Dedifferentiated amniotic fluid mesenchymal stem cell (primary cell): ENCODE results near the gene DIP2C.
A peak's percentile ranks its signal among the peaks of the same experiment; 100 is the strongest.

Experiments
- DNase-seq: peaks from one replicate; pipeline ENCODE4 v3.0.0-alpha.2; 2016; ENCODE audit errors: extremely low spot score

DIP2C gene

DNA sequence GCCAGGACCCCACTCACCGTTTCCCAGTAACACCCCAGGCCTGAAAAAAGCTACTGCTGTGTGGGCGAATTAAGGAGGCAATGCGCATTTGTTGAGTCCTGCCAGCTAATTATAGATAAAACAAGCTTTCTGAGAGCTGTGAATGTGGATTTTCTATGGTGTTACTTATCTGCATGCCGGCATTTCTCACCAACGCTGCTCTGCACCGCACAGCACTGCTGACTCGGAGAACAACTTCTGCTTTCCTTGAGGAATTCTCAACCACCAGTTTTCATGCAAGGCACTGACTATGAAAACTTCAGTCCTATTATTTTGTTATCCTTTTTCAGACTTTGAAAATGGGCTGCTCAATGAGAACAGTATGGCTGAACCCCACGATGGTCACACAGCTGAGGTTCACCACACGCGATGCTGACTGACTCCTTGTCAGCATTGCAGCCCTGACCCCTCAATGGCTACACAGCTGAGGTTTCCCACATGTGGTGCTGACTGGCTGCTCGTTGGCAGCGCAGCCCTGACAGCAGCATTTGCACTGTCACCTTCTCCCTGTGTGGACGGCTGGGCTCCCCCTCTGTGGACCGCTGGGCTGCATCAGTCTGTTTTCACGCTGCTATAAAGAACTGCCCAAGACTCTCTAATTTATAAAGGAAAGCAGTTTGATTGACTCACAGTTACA is 190.6 kb downstream of the DIP2C start:
- DNase-seq = no peak

DNA sequence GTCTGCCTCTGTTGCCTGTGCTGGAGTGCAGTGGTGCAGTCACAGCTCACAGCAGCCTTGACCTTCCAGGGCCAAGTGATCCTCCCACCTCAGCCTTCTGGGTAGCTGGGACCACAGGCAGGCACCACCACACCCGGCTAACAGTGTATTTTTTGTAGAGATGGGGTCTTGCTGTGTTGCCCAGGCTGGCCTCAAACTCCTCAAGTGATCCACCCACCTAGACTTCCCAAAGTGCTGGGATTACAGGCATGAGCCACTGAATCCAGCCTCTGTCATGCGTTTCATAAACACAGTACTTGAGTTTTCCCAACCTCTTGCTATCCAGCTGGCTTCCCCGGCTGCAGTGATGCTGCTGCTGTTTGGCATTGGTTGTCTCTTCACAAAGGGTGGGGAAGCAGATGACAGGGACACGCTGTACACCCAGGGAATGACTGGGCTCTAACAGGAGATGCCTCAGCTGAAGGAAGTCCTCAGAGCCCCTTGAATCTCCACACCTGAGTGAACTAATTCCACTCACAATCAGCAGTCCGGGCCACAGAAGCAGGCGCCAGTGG is 191.5 kb downstream of the DIP2C start:
- no peak for DNase-seq

DNA sequence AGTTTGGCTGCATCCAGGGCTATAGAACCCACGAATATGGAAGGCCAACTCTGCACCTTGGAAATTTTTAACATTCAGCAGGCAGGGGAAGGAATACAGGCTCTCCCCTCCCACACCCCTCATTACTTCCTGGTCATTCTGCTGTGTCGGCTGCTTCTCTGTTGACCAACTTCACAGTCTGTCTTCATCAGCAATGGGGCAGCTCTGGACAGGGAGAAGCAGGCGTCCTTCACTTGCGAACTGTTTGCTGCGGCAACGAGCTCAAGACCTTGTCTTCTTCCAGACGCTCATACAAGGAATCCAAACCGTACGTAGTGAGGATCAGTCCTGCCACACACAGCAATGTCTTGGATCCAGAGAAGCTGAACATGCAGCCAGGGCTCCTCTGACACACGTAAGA is 192.2 kb downstream of the DIP2C start:
- DNase-seq = no peak

DNA sequence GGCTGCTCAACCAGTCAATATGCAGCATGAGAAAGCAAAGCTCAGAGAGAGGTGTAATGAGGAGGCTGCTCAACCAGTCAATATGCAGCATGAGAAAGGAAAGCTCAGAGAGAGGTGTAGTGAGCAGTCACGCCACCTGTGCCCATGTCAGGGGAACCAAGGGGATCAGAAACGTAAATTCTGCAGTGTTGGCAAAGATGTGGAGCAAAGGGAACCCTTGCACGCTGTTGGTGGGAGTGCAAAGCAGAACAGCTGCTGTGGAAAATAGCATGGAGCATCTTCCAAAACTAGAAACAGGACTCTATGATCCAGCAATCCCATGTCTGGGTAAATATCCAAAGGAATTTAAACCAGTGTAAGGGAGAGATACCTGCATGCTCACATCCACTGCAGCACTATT is 194.9 kb downstream of the DIP2C start:
- no peak for DNase-seq

DNA sequence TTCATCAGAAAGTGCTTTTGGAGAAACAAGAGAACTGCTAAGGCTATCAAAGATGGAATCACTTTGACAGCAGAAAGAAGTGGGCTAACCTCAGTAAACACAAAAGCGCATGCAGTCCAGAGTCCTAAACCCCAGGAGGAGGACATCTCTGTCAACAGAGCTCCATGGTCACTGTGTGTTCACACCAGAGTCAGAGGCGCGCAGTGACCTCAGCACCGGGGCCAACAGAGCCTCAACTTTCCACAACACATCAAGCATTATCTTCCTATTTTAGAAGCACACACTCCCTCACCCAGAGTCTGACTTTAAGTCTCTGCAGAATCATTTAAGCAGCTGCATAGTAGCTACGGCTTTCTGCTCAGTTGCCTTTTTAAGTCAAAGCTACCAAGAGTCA is 195.3 kb downstream of the DIP2C start:
- DNase-seq = no peak

DNA sequence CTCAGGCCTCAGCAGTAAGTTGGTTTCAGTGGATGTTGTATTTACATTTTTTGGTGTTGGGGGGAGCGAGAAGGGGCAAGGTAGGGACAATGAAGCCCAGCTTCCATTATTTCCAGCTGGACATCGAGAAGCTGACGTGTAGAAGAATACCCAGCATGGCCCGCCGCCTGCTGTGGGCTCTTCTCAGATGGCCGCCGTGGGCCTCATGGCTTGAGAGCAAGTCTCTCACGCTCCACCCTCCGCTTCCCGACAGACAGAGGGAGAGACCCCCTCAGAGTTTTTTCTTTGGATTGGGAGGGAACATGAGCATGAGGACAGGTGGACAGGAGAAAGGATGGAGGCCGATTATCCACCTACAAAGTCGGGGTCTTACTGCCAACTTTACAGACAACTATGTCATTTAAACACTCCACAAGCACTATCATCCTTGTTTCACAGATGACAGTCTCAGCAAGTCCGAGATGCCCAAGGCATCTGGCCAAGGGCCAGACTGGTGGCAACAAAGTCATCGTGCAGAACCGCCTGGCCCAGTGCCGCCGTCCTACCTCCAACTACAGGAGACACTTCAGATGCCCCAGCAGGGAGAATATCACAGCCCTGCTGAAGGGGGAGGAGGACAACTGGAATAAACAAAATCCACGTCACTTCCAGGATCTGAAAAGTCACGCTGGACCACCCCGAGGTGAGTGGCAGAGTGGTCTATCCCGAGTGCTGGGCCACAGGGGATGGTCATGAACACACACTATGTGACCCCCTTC is 195.9 kb downstream of the DIP2C start:
- no peak for DNase-seq

DNA sequence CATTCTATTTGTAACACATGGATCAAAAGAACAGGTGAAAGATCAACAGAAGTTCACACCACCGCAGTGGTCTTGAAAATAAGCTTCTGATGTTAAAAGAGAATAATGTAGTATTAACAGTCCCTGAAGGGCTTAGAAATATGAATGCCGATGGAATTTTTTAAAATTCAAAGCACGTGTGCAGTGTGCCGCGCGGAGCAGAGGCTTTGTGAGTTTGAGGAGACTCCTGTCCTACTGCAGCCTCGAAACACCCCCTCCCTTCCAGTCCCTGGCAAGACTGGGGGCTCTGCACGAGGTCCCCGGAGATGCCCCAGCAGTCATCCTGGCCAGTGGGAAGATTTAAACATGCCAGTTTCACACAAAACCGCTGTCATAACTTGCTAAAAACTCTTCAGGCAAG is 196.6 kb downstream of the DIP2C start:
- no peak for DNase-seq

DNA sequence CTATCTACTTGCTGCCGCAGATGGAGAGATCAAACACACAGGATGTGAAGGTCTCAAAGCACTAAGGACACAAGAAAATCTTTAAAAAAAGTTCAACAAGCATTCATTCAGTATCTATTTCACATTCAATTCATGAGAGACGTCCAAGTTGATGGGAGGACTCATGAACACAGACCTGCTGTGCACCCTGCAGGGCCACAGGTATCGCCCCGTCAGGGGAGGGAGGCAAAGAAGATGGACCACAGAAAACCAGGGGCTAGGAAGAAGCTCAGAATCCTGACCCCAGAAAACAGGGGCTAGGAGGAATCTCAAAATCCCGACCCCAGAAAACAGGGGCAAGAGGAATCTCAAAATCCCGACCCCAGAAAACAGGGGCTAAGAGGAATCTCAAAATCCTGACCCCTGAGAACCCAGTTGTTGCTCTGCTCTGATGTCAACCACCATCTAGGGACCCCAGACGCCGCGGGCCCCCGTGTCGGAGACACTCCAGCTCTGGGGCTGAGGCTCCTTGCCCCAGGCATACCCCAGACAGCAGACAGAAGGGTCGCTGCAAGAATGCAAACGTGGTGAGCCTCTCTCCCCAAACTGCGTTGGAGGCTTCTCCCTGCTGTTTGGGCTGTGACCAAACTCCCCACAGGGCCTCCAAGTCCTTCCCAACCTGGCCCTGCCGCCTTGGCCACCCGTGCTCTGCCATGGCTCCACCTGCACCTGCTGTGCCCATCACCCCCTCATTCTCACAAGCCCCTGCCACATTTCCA is 197.6 kb downstream of the DIP2C start:
- no peak for DNase-seq

DNA sequence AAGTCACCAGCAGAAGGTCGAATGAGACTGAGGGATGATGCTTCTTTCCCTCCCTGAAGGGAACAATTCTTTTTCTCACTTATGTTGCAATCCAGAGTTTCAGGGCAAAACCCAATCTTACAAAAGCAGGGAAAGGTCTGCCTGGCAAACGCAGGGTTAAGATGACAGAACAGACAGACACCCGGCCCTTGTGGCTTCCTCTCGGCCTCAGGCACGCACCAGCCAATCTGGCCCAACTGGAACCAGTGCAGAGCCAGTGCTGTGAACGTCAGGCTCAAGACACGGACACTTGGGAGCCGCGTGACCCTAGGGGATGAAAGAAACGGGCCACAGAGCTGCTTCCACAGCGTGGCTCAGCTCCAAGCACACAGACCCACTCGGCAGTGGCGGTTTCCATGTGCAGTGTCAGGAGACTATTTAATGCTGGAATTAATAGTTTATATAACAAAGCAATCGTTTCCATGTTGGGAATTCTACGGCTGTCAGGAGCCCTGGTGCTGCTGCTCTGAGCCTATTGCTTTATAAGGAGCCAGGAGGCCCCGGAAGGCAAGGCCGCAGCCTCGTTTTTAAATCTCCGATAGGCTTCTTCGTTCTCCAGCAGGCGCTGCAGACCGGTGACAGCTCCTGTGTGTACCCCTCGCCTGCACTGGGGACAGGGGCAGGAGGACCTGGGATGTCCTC is 198.4 kb downstream of the DIP2C start:
- no peak for DNase-seq

DNA sequence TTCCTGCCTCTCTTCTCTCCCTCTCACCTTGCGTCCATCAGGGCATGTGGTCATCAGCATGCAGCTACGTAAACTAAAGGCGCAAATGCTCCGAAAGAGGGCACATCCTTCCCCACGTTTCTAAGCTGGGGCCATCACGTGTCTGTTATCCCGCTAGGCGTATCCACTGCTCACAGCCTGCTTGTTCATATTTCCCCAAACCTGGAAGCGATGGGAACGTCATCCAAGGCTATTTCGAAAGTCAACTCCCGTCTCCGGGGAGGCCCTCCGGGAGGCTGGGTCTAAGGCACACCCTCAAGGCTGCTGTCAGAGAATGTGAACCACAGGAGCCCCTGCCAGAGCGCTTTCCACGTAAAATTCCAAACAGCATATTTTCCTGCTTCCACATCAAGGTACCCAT is 199.2 kb downstream of the DIP2C start:
- no peak for DNase-seq

DNA sequence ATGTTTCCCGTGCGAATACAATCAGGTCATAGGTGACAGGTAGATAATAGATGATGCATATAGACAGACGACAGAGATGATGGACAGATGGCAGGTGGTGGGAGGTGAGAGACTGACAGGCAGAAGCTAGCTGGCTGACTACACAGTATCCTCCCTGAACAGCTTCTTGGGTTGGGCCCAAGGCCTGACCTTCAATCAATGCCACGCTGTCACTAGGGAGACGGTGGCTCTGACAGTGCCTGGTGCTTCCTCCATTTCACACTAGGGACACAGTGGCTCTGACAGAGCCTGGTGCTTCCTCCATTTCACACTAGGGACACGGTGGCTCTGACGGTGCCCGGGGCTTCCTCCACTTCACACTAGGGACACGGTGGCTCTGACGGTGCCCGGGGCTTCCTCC is 200.1 kb downstream of the DIP2C start:
- DNase-seq = no peak

DNA sequence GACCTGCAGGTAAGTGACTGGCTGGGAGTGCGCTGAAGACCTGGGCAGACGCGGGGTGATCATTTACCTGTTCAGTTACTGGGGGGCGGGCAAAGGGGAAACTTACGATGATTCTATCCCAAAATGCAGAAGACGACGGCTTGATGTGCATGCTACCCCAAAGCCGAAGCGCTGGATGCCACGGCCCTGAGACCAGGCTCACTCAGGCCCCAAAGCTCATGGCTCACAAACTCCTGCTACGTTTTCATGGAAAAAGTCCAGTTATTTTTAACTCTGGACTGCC is 200.6 kb downstream of the DIP2C start:
- DNase-seq = no peak

DNA sequence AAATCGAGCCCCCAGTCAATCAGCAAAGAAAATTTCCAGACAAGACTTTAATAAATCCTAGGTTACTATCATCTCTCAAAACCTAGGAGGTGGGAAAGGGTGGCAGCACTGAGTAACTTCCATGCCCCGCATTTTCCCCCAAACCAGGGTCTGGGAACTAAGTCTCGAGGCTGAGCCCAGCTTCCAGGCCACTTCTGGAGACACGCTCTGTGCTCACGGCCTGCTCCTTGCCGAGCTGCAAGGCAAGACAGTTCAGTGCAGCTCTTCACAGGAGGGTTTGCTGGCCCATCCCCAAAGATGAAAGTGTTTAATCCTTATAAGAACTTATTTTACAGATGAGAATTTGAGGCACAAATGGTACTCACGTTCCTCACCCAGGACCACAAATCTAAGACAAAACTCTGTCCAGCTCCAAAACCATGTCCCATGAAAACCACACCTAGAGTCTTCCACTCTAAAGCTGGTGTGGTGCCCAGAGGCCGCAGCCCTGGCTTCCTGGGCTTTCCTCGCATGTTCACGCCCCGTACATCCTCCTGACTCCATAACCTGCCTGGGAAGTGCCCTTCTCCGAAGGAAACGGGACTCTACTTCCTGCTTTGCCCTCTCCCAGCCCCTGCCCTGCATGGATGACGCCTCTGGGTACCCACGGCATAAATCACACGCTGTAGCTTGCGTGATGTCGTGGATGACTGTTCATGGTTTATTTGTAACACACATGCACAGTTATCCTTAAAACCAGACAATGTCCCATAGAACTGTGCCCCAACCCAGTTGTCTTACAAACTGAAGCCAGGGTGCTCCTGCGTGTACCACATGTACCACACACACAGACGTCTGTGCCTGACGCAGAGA is 201.2 kb downstream of the DIP2C start:
- no peak for DNase-seq

DNA sequence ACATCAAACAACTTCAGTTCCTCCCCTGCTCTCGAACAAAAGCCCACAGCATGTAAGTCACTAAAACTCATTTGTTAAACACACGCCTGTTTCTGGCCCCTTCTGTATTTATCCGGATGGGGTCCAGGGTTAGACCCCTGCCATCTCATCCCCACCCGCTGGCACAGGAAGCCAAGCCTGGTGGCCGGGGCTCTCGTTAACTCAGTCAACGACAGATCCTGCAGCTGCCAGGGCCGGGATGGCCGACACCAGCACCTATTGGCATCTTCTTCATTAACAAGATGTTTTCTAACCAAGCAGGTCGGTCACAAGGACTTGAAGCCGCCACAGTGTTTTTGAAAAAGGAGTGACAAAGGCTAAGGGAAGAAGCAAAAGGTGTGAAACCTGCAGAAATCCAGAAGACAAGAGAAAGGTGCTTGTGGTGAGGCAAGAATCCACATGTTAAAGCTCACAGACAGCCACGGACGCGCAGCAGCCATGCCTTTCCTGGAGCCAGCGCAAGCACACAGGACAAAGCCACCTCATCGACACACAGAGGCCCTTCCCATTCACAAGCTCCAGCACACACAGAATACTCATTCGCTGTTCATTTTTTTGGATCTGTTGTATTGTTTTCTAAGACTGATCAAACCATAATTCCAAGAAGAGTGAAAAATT is 202.7 kb downstream of the DIP2C start:
- DNase-seq = no peak

DNA sequence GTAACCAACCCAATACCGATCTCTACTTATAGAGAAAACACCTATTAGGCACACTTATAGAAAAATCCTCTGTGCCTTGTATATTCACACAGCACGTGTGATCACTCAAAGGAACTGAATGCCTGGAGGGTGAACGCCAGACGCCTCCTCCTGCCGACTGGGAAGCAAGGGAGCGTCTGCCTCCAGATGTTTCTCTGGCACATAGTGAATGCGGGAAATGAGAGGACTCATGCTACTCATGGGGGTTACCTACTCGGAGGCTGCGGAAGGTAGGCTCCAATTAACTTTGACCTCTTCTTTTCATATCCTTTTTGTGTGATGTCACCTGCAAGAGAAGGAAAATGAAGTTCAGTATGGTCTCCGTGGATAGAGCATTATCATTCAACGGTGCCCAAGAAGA is 203.3 kb downstream of the DIP2C start:
- no peak for DNase-seq

DNA sequence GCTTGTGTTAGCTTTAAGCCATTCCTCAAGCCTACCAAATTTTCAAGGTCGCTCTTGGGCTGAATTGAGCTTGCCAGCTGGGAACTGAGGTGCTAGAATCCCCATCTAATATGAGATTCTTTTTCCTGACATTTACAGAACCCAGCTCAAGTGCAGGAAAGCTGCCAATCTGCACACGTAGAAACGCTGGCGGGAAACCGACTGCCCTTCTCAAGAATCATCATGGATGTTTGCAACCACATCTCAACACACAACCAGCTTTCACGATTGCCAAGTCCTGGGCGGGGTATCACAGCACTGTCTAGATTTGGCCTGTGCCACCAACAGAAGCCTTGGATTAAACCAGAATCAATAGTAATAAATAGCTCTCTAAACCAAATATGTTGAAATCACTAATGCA is 203.7 kb downstream of the DIP2C start:
- no peak for DNase-seq

DNA sequence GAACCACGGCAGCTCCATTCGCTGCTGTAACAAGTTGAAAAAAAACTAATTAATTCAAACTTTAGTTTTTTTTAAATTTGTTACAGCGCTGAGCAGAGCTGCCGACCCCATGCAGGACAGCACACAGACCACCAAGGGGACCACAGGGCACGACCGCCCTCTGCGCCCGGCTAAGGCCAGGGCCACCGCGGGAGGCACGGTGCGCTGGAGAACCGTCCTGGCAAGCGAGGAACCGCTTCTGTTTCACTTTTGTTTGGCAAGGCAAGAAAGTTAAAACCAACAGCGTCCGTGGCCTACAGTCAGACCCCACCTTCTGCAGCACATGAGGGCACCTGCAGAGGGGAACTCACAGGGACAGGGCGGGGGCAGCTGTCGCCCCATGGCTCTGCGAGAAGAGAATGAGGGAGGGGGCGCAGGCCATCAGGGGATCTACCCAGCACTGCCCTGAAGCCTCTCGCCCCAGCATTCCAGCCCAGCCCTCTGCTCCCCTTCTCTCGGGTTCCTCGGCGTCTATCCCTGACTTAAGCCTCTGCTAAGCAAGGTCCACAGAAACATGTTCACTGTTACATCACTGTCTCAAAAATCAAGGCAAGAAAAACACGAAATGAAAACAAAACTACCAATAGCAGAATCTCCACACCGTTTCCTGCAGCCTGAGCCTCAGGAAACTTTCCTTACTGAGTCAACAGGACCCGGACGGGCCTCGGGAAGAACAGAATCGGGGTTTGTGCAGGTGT is 204.4 kb downstream of the DIP2C start:
- no peak for DNase-seq

DNA sequence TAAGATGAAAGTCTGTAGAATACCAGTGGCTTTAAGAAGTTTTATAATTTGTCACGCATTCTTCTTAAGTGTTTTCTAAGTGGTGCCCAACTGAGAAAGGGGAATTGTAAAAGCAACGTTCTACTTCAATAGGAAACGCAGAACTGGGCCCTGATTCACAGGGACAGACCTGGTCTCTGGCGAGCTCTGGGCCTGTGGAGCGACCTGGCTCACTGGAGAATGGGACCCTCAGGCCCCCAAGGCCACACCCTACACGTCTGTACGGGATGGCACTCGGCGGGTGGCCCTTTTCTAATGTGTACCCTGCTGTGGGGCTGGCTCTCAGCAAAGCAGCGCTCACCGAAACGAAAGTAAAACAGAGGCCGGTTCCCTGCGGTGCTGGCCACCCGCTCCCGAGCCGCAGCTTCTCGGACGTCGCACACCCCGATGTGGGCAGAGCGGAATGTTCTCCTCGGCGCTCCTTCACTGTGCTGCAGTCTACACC is 205.0 kb downstream of the DIP2C start:
- peak; percentile 78 for DNase-seq

DNA sequence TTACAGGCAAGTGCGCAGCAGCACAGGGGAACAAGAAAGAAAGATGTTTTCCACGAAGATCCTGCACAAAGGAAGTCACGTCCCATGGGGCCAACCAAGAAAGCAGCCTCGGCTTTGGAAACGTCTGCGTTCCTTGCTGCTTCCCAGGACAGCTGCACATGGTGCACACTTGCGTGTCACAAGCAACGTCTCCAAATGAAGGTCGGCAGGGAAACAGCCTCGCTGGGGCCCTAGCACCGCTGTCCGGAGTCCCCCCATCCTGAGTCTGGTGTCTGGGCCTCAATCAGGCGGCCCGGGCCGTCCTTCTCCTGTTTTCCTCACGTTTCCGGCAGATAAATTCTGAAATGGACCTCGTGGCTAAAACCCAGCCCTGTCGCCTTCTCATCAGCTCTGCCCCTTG is 206.2 kb downstream of the DIP2C start:
- DNase-seq = no peak

DNA sequence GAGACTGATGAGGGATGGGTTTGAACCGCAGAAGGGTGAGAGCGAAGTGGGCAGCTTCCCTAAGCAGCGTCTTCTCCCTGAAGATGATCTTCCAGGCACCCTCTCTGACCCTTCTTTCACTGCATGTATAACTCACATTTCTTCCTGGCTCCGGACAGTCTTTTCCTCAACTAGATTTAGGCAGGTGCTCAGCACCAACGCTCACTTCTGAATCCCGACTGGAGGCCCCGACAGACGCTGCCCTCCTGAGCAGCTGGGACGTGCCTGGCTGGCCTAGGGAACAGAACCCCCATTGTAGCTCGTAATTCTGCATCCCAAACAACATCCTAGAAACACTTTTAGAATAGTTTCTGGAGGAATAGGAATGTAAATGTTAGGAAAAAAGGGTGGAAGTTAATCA is 206.6 kb downstream of the DIP2C start:
- no peak for DNase-seq
